ENCODE measurements around the gene EPB41L2.

GRCh38 chr6:130858498-130859160 lies 204.4 kb downstream of the EPB41L2 start:
- TF ChIP-seq CTCF (IDR thresholded peaks at IDR 0.05) (no peak), POLR2A (IDR thresholded peaks at IDR 0.05) (no peak)

Measured in Peyer's patch (tissue), 4 donors.